Measurements from ENCODE around the gene MYO10.

DNA sequence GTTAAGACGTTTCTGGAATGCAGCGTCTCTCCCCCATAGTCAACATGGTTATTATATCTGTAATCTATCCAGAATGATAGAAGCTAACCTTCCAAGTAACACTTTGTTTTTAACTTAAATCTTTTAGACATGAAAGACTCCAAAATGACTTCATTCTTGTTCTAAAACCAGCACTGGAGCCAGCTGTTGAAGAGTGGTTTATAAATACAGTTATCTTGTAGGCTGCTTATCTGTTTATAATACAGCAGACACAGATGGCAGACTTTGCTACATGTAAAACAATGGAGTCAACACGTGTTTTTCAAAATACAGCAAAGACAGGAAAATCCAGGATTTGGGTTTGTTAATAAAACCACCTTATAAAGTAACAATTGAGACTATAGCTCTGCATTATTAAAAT, 270.5 kb downstream of the MYO10 start:
- TF ChIP-seq, protein P1, sequence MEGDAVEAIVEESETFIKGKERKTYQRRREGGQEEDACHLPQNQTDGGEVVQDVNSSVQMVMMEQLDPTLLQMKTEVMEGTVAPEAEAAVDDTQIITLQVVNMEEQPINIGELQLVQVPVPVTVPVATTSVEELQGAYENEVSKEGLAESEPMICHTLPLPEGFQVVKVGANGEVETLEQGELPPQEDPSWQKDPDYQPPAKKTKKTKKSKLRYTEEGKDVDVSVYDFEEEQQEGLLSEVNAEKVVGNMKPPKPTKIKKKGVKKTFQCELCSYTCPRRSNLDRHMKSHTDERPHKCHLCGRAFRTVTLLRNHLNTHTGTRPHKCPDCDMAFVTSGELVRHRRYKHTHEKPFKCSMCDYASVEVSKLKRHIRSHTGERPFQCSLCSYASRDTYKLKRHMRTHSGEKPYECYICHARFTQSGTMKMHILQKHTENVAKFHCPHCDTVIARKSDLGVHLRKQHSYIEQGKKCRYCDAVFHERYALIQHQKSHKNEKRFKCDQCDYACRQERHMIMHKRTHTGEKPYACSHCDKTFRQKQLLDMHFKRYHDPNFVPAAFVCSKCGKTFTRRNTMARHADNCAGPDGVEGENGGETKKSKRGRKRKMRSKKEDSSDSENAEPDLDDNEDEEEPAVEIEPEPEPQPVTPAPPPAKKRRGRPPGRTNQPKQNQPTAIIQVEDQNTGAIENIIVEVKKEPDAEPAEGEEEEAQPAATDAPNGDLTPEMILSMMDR (IDR thresholded peaks at IDR 0.05): no peak
- TF ChIP-seq EP300 (IDR thresholded peaks at IDR 0.05) (no peak), POLR2A (IDR thresholded peaks at IDR 0.05) (no peak), POLR2AphosphoS5 (IDR thresholded peaks at IDR 0.05) (no peak)

All from upper lobe of left lung (tissue), 4 donors.